ENCODE results near the gene ZNF469.

ZNF469 gene

GRCh38 chr16:88344411-88345030 is 38.2 kb upstream of the ZNF469 start:
- no peak for TF ChIP-seq CTCF (IDR thresholded peaks at IDR 0.05; ENCODE audit: insufficient read depth, low read depth, low read length, missing control alignments)
- H3K4me3 ChIP-seq (ENCODE audit: low read depth, low read length) = no peak overlapping the region
- DNase-seq (ENCODE audit: low read depth) = no peak

- DNase-seq (ENCODE audit: low read depth) = no peak
- H3K4me3 ChIP-seq (ENCODE audit: low read depth, low read length) = no peak overlapping the region
- no peak for TF ChIP-seq CTCF (IDR thresholded peaks at IDR 0.05; ENCODE audit: insufficient read depth, low read depth, low read length, missing control alignments)
These were observed 37.6 kb upstream of the ZNF469 start for GRCh38 chr16:88345031-88345720.

GRCh38 chr16:88345721-88346560 is 36.8 kb upstream of the ZNF469 start:
- no peak for DNase-seq (ENCODE audit: low read depth)

DNA sequence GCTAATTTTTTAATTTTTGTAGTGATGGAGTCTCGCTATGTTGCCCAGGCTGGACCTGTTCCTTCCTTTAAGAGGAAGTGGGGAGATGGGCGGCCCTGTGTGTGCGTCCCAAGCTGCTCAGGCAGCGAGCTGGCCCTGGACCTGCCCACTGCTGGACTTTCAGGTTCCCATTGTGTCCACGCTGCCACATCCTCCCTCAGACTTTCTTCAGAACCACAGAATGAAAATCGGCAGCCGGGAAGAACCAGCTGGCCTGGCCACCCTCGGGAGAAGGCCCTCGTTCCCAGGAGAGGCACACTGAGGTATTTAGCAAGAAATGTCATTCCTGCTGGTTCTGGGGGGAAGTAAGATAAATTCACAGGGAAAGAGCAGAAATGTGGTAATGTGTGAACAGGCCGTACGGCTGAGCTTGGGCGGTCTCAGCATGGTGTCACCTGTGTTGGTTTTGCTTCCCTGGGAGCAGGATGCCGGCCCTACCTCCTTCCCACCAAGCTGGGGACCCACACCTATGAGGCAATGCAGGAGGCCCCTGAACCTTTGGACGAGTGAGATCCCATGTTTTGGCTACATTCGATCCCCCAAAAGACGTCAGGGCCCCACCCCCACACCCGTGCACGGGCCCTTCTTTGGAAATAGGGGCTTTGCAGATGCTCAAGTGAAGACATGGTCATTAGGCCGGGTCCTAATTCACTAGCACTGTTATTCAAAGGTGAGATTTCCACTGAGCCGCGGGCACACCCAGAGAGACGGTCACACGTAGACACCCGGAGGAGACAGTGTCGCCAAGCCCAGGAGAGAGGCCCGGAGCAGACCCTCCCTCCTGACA is 35.9 kb upstream of the ZNF469 start:
- TF ChIP-seq CTCF (IDR thresholded peaks at IDR 0.05; ENCODE audit: insufficient read depth, low read depth, low read length, missing control alignments) = no peak
- DNase-seq (ENCODE audit: low read depth) = no peak
- H3K4me3 ChIP-seq (ENCODE audit: low read depth, low read length) = no peak overlapping the region

More at GRCh38 chr16:88345721-88346560, 36.8 kb upstream of the ZNF469 start:
- no peak overlapping the region for H3K4me3 ChIP-seq (ENCODE audit: low read depth, low read length)
- no peak for TF ChIP-seq CTCF (IDR thresholded peaks at IDR 0.05; ENCODE audit: insufficient read depth, low read depth, low read length, missing control alignments)

- H3K4me3 ChIP-seq (ENCODE audit: low read depth, low read length) = no peak overlapping the region
- TF ChIP-seq CTCF (IDR thresholded peaks at IDR 0.05; ENCODE audit: insufficient read depth, low read depth, low read length, missing control alignments) = no peak
- DNase-seq (ENCODE audit: low read depth) = peak; percentile 9
These were observed 34.9 kb upstream of the ZNF469 start for GRCh38 chr16:88347656-88348376.
